ENCODE measurements around the gene SCNN1B. TPM values are rescaled to one million over a fixed set of nuclear protein-coding genes. Genes with fewer than 3 reads are reported as not detected.

The SCNN1B gene
- total and polyA plus RNA-seq, 8 donors: 0.47 to 2.3 (median 1.0) TPM

DNA sequence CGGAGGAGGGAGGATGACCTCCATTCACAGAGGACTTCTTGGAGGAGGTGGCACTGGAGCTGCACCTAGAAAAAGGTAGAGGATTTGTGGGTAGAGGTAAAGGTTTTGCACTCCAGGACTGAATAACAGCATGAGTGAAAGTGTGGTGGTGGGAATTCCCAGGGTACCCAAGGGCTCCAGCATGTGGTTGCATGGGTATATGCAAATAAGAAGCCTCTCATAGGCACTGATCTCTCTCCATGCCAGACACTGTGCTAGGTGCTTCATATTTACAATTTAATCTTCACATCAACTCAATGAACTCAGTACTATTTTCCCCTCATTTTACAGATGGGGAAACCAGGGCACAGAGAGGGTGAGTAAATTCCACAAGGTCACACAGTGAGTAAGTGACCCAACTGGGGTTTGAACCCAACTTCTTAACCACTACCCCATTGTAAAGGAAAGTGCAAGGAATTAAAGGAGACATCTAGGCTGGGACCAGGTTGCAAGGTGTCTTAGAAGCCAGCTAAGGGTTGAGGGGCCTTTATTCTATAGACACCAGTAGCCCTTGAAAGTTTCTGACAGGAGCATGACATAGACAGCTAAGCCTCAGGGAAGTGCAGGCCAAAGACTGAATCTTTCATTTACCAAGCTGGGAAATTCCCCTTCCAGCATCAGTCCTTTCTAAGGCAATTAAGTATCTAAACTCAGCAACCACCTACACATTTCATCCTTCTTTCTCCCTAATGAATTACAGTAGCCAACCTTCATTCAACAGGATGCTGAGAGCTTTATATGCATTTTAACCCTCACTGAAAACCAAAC is 21.3 kb downstream of the SCNN1B start:
- DNase-seq: no peak
- TF ChIP-seq, protein P1, sequence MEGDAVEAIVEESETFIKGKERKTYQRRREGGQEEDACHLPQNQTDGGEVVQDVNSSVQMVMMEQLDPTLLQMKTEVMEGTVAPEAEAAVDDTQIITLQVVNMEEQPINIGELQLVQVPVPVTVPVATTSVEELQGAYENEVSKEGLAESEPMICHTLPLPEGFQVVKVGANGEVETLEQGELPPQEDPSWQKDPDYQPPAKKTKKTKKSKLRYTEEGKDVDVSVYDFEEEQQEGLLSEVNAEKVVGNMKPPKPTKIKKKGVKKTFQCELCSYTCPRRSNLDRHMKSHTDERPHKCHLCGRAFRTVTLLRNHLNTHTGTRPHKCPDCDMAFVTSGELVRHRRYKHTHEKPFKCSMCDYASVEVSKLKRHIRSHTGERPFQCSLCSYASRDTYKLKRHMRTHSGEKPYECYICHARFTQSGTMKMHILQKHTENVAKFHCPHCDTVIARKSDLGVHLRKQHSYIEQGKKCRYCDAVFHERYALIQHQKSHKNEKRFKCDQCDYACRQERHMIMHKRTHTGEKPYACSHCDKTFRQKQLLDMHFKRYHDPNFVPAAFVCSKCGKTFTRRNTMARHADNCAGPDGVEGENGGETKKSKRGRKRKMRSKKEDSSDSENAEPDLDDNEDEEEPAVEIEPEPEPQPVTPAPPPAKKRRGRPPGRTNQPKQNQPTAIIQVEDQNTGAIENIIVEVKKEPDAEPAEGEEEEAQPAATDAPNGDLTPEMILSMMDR (IDR thresholded peaks at IDR 0.05): no peak
- Histone ChIP-seq H3K4me3 (no peak overlapping the region), H3K9me3 (no peaks in the 10 kb centered on the region), H3K27me3 (no peaks in the 10 kb centered on the region), H3K27ac (no peak overlapping the region), H3K4me1 (peaks cover 0 to 10% (median 0%) of the 10 kb centered on the region in 3 donors), H3K36me3 (no peaks in the 10 kb centered on the region)
- intact Hi-C loops (cut with DNase I): no loop called here
- WGBS, 2 donors: 85 to 93% methylated on average over 1 of the region's 1 CpG
- no peak for ATAC-seq
- FAIRE-seq: no peak

DNA sequence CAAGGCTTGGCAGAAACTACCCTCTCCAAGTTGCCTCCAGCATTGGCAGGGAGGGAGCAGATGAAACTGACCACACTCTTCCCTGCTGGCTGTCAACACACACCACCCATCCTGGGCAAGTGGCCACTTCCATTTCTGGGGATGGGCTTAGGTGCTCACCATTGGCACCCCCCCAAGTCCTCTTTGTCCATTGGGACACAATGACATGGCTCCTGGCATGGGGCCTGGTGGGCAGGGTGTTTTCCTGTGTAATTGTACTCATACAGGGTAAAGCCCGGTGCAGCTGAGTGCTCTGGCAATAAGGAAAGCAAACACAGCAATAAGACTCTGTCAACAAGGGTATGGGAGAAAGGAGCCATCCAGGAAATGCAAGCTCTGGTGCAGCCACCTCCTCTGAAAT is 22.6 kb downstream of the SCNN1B start:
- Histone ChIP-seq H3K4me3 (no peak overlapping the region), H3K4me1 (peaks cover 0 to 10% (median 0%) of the 10 kb centered on the region in 3 donors), H3K27me3 (no peaks in the 10 kb centered on the region), H3K36me3 (no peaks in the 10 kb centered on the region), H3K9me3 (no peaks in the 10 kb centered on the region), H3K27ac (no peak overlapping the region)
- ATAC-seq (peak in 3 of 4 donors; percentile 64 to 87 (median 73)), FAIRE-seq (no peak), DNase-seq (peak in 2 of 6 donors; percentile 36 to 42)
- TF ChIP-seq, protein P1 (IDR thresholded peaks at IDR 0.05): no peak
- intact Hi-C loops (cut with DNase I): no loop called here
- WGBS, 2 donors: 11 to 13% methylated on average over 1 of the region's 1 CpG

DNA sequence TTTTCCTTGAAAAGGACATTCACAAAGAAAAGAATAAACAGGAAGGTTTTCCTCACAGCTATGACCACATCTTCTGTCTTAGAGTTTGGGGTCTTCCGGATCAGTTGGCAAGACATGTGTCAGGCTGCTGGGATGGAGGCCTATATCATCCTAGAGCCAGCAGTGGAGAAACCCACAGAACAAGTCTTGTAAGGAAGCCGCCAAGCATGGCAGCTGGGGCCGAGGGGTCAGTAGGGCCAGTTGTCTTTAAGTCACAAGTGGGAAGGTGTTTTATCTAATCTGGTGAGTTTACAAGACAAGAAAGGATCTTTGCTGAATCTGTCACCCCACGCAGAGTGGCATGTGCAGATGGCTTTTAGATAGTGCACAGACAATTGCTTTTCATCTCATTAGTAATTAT is 25.7 kb downstream of the SCNN1B start:
- 82 to 85% methylated on average over 4 of the region's 4 CpGs for WGBS, 2 donors
- Histone ChIP-seq H3K9me3 (no peaks in the 10 kb centered on the region), H3K27ac (no peak overlapping the region), H3K36me3 (no peaks in the 10 kb centered on the region), H3K27me3 (no peaks in the 10 kb centered on the region), H3K4me1 (peaks cover 0 to 10% (median 0%) of the 10 kb centered on the region in 3 donors), H3K4me3 (no peak overlapping the region)
- DNase-seq: no peak
- no peak for FAIRE-seq
- intact Hi-C loops (cut with DNase I): no loop called here
- ATAC-seq: no peak
- TF ChIP-seq, protein P1 (IDR thresholded peaks at IDR 0.05): no peak

DNA sequence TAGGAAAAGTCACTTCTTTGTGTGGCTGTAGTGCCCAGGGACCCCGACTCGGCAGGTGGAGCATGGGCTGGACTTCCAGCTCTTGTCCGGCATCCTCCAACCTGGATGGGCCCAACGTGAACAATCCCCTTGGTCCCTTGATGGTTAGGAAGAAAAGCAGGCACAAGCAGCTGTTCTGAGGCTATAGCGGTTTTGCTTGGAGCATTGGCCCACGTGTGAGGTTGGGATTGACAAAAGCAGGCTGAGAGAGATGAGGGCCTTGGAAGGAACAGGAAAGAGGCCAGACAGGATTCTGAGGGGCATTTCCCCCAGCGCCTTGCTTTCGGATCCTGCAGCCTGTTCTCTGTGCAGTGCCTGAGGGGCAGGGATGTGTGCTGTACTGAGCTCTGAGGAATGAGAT is 28.1 kb downstream of the SCNN1B start:
- H3K4me3 ChIP-seq: no peak overlapping the region
- 78% methylated on average over 8 of the region's 8 CpGs for WGBS, 2 donors
- H3K36me3 ChIP-seq: no peaks in the 10 kb centered on the region
- DNase-seq: no peak
- no peaks in the 10 kb centered on the region for H3K27me3 ChIP-seq
- peaks cover 0 to 11% (median 6%) of the 10 kb centered on the region in 3 donors for H3K4me1 ChIP-seq
- H3K27ac ChIP-seq: no peak overlapping the region
- intact Hi-C loops (cut with DNase I): no loop called here
- TF ChIP-seq, protein P1 (IDR thresholded peaks at IDR 0.05): no peak
- no peak for FAIRE-seq
- no peaks in the 10 kb centered on the region for H3K9me3 ChIP-seq
- no peak for ATAC-seq

All from pancreas (tissue), 10 donors.